ENCODE data around the gene PLPPR3.

PLPPR3 gene, protein sequence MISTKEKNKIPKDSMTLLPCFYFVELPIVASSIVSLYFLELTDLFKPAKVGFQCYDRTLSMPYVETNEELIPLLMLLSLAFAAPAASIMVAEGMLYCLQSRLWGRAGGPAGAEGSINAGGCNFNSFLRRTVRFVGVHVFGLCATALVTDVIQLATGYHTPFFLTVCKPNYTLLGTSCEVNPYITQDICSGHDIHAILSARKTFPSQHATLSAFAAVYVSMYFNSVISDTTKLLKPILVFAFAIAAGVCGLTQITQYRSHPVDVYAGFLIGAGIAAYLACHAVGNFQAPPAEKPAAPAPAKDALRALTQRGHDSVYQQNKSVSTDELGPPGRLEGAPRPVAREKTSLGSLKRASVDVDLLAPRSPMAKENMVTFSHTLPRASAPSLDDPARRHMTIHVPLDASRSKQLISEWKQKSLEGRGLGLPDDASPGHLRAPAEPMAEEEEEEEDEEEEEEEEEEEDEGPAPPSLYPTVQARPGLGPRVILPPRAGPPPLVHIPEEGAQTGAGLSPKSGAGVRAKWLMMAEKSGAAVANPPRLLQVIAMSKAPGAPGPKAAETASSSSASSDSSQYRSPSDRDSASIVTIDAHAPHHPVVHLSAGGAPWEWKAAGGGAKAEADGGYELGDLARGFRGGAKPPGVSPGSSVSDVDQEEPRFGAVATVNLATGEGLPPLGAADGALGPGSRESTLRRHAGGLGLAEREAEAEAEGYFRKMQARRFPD

DNA sequence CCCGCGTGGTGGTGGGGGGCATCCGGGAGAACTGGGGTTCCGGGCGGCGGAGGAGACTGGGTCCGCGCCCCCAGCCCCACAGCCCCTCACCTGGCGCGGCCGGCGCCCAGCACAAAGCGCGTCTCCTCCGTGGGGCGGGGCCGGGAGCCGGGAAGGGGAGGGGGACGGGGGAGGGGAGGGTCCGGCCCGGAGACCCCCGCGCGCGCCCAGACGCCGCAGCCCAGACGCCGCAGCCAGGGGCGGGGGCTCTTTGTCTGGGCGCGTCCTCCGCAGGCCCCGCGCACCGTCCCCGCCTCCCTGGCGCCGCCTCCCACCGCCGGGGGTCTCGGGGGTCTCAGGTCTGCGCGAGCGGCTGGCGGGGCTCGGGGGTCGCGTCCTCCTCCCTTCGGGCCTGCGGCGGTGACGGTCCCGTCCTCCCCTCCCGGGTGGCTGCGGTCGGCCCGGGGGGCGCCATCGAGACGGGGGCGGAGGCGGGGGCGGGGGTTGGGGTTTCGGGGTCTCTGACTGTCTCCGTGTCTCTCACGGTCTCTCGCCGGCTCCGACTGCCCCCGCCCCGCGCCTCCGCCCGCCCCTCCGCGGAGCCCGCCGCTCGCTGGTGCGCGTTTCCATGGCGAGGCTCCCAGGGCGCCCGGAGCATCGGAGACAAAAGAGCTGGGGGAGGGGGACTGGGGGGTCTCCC is at the start of gene PLPPR3:
TSS of gene PLPPR3 (minus strand) at position 131 of the 679 bp plus-strand sequence. CDS start 396 bp downstream, outside the sequence.
- no peak for DNase-seq

DNA sequence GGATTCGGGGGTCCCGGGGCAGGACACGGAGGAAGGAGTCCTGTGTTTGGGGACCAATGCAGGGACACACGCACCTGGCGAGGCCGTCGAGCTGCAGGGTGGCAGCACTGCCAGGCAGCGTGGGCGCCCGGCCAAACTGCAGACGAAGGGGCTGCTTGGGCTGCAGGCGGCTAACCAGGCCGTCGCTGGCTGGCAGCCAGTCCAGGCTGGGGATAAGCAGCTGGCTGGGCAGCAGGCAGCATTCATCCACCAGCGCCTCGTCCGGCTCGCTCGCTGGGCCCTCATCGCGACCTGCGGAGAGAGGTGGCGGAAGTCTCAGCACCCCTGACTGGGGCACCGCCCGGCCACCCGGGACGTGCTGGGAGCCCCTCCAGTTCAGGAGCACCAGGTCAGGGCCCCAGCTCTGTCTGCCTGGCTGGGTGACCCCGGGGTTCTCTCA is 49.2 kb upstream of the PLPPR3 start:
- DNase-seq = no peak

DNA sequence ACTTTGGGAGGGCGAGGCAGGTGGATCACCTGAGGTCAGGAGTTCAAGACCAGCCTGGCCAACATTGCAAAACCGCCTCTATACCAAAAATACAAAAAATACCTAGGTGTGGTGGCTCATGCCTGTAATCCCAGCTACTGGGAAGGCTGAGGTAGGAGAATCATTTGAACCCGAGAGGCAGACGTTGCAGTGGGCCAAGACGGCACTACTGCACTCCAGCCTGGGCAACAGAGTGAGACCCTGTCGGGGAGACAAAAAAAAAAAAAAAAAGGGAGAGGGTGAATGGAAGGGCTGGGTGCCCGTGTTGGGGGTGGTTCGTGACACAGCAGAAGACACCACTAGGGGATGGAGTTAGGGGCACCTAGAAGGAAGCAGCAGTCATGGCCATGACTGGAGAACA is 48.6 kb upstream of the PLPPR3 start:
- no peak for DNase-seq

DNA sequence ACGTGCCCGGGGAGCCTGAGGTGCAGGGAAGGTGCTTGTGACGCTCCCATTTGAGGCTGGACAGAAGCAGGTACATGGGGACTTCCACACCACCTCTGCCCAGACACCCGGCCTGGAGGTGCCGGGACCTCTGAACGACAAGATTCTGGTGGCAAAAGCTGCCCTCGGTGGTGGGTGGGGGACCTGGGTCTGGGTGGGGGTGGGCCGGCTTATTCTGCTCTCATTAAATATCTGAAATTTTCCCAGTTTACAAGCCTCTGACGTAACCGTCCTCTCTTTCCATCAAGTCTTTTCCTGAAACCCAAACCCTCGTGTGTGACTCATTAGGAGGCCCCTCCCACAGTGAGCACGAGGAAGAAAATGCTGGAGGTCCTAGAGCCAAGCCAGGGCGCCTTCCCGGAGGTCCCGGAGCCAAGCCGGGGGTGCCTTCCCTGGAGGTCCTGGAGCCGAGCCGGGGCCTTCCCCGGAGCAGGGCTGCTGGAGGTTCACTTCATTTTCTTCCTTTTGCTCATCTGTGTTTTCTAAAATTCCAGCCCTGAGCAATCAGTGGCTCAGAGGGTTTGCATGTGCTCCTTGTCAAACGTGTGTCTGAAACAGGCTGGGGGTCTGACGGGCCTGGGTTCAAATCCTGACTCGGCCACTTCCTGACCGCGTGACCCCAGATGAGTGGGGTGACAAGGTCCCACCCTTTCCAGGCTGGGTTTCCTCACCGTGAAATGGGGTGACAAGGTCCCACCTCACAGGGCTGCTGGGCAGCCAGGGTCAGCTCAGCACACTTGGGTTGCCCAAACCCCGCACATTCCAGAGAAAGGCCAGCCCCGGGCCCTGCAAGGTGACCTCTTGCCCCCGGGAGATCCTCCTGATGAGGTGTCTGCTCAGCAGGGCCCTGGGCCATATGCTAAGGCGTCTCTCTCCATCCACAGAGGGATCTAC is 47.8 kb upstream of the PLPPR3 start:
- no peak for DNase-seq

DNA sequence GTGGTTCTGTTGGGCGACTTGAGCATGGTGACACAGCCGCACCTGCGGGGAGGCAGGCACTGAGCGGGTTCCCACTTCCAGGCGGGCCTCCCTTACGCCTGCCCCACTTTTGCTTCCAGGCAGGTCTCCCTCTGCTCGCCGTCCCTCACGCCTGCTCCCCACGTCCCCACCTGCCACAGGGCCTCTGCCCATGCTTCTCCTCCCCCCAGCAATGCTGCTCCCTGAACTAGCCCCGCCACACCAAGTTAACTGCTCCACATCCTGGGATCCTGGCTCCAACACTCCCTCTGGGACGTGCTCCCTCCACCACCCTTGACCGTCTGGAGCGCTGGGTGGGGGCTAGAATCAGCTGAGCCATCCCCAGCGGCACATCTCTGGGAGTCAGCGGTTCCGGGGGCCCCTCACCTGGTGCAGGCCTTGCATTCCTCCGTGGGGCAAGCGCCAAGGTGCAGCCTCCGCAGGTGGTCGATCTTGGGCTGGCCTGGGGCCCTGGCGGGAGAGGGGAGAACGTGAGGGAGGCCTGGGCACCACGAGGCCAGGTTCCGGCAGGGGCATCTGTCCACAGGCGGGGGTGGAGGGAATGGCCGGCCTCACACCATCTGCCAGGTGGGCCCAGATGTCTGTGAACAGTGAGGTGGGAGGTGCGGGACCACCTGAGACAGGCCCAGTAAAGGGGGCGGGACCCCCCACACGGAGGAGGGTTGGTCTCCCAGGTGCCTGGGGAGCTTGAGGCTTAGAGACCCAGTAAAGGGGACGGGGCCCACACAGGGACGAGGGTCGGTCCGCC is 46.9 kb upstream of the PLPPR3 start:
- no peak for DNase-seq

DNA sequence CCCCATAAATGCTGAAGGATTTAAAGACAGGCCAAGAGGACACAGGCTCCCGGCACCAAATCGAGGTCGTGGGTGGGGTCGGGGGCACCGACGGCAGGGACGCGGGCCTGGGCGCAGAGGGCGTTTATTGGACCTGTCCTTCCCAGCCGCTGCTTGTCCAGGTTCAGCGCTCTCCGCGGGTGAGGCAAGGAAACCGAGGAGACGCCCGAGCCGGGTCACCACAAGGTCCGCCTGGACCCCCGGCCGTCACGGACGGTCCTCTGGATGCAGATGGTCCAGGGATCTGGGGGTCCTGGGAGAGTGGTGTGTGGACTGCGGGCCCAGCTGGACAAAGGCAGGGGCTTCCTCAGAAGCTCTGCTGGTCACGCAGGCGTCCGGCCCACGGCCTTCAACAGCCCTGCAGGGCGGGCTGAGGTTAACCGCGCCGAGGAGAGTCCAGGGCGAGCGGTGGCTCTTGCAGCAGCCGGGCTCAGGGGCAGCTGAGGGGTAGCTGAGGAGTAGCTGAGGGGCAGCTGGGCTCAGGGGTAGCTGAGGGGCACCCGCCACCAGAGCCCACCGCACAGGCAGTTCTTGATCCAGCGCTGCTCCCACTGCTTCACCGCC is 46.2 kb upstream of the PLPPR3 start:
- DNase-seq = no peak

DNA sequence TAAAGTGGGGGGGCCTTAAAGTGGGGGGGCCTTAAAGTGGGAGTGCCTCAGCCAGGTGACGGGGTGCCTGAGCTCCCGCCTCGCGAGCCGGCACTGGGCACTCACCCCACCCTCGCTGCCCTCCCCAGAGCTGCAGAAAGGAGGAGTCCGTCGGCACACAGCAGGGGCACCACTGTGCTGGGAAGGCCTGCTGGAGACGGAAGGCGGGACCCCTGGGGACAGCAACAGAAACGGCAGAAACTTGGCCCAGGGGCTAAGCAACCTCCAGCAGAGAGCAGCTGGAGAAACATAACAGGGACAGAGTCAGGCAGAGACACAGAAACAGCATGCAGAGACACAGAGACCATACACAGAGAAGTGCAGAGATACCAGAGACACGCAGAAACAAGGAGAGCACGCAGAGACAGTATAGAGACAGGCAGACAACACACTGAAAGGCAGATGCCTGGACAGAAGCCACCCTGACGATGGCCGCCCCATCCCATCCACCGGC is 45.6 kb upstream of the PLPPR3 start:
- DNase-seq = no peak

DNA sequence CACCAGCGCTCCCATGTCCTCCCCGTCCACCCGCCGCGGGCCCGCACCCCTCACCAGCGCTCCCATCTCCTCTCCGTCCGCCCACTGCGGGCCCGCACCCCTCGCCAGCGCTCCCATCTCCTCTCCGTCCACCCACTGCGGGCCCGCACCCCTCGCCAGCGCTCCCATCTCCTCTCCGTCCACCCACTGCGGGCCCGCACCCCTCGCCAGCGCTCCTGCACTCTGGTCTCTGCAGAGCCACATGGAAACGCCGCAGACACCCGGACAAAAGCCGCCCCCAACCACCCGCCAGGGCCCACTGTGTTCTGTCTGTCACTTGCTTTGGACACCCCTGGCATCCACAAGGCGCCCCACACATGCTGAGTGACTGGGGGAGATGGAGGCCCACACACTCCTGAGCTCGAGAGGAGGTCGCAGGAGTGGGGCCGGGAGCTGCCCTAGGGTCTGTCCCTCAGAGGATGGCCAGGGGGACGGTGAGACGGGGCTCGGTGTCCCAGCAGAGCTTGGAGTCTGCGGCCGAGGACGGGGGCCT is 45.1 kb upstream of the PLPPR3 start:
- DNase-seq = no peak

DNA sequence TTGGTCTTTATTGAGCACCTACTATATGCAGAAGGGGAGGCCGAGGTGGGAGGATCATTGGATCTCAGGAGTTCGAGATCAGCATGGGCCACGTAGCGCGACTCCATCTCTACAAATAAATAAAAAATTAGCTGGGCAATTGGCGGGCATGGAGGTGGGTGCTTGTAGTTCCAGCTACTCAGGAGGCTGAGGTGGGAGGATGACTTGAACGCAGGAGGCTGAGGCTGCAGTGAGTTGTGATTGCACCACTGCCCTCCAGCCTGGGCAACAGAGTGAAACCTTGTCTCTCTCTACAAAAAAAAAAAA is 41.5 kb upstream of the PLPPR3 start:
- DNase-seq = no peak

DNA sequence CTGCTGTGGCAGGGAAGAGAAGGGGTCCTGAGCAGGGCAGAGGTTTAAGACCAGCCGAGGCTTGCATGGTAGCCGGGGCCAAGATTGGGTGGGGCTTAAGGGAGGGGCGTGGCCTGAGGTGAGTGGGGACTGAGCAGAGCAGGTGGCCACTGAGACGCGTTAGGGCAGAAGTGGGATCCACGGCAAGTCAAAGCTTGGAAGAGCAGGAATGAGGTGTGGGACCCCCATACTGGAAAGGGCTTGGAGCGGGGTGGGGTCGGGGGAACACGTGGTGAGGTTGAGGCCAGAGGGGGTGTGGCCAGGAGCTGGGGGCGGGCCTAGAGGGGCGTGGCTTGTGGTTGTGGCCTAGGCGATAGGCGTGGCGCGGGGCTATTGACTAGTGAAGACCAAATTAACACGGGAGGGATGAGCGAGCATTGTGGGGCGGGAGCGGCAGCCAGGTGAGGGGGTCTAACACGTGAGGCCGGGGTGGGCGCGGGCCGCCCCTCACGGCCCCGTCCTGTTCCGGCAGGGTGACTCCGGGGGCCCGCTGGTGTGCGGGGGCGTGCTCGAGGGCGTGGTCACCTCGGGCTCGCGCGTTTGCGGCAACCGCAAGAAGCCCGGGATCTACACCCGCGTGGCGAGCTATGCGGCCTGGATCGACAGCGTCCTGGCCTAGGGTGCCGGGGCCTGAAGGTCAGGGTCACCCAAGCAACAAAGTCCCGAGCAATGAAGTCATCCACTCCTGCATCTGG is 41.0 kb upstream of the PLPPR3 start:
- DNase-seq = peak; percentile 24 to 45

DNA sequence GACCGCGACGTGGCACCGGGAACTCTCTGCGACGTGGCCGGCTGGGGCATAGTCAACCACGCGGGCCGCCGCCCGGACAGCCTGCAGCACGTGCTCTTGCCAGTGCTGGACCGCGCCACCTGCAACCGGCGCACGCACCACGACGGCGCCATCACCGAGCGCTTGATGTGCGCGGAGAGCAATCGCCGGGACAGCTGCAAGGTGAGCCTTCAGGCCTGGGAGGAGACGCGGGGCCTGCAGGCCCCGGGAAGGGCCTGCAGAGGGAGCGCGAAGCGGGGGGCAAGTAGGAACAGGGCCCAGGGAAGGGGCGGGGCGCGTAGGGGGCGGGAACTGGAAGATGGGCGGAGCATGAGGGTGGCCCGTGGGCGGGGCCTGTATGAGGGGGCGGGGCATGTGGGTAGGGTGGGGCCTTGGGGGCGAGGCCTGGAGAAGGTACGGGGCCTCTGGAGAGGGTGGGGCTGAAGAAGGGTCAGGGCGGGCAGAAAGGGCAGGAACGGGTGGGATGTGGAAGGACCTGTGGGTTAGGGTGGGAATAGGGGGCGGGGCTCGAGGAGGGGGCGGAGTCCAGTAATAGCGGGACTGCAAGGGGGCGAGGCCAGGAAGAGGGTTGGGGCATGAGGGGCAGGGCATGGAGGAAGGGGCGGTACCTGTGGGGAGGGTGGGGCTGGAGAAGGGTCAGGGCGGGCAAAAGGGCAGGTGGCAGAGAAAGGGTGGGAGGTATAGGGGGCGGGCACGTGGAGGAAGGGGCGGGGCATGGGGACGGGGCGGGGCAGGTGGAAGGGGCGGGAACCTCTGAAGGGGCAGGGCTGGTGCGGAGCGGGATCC is 40.2 kb upstream of the PLPPR3 start:
- DNase-seq = peak; percentile 38 to 72

DNA sequence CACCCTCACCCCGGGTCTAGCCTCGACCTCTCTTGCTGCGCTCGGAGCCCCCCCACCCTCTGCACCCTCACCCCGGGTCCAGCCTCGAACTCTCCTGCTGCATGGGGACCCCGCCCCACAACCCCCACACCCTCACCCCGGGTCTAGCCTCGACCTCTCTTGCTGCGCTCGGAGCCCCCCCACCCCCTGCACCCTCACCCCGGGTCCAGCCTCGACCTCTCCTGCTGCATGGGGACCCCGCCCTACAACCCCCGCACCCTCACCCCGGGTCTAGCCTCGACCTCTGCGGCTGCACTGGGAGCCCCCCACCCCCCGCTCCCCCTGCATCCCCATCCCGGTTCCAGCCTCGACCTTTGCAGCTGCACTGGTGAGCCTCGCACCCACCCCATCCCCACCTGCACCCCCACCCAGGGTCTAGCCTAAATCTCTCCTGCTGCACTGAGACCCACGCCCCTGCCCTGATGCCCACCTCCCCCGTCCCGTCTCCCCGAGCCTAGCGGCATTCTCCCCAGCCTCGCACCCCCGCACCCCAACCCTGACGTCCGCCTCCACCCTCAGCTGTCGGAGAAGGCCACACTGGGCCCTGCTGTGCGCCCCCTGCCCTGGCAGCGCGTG is 39.5 kb upstream of the PLPPR3 start:
- DNase-seq = no peak

DNA sequence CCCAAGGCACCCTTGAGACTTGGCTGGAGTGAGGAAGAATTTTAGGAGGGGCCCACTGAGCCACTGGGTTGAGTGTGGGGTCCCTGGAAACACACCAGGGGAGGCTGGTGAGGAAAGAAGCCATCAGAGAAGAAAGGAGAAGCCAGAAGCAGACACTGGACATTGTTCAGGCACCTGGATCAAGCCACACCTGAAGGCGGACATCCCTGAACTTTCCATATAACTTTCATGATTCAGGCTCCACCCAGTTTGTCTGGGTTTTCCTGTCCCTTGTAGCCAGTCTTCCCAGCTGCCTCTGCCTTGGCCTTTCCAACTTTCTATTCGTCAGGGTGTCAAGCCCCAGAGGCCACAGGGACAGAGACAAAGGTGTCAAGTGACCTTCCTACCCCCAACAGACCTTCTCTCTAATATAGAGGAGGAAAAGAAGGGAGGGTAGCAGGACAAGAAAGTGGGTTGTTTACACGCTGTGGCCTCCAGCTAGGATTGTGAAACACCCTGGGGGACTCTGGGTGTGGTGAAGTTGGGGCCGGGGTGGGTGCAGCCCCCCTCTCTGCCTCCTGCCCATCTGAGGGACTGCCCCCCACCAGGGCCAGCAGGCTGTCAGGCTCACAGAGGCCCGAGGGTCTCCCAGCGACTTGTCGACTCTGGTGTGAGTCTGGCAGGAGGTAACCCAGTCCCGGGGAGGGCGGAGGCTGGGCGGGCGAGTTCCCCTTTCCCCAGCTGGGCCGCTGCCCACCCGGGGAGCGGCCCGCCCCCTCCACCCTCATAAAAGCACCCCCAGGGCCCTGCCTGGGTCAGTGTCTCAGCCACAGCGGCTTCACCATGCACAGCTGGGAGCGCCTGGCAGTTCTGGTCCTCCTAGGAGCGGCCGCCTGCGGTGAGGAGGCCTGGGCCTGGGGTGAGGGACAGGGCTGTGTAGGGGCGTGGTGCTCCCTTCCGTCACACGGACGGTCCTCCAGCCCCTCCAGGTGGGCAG is 37.4 kb upstream of the PLPPR3 start, which contains the start of gene CFD:
TSS of gene CFD (plus strand) at position 797 of the 976 bp plus-strand sequence. CDS start at position 823, 26 bp downstream.
- DNase-seq = no peak

DNA sequence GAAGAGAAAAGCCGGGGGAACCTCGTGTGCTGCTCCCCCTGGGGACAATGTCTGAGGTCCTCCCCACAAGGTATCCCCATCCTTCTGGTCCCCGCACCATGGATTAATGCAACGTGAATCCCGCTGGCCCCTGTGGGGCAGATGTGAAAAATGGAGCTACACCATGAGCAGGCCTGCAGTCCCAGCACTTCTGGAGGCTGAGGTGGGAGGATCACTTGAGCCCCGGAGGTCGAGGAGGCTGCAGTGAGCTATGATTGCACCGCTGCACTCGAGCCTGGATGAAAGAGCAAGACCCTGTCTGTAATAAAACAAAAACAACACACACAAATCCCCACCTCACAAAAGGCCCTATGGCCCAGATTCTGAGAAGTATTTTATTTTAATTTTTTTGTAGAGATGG is 36.5 kb upstream of the PLPPR3 start:
- no peak for DNase-seq

DNA sequence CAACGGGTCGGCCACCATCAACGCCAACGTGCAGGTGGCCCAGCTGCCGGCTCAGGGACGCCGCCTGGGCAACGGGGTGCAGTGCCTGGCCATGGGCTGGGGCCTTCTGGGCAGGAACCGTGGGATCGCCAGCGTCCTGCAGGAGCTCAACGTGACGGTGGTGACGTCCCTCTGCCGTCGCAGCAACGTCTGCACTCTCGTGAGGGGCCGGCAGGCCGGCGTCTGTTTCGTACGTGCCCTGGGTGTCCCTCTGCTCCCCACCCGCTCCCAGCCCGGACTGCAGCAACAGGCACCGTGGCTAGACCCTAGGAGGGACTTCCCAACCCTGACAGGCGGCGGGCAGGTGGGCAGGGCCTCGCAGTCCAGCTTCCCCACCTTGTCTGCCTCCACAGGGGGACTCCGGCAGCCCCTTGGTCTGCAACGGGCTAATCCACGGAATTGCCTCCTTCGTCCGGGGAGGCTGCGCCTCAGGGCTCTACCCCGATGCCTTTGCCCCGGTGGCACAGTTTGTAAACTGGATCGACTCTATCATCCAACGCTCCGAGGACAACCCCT is 33.9 kb upstream of the PLPPR3 start:
- DNase-seq = no peak

DNA sequence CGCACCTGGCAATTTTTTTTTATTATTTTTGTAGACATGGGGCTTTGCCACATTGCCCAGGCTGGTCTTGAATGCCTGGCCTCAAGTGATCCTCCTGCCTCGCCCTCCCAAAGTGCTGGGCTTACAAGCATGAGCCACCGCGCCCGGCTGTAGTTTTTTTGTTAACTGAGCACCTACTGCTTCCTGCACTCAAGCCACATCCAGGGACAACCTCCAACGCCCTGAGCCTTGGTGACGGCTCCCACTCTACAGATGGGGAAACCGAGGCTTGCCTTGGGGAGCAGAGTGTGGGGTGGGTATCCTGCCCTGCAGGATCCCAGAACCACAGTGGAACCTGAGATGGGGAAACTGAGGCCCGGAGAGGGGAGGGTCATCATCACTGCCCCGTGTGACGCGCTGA is 33.4 kb upstream of the PLPPR3 start:
- DNase-seq = no peak

DNA sequence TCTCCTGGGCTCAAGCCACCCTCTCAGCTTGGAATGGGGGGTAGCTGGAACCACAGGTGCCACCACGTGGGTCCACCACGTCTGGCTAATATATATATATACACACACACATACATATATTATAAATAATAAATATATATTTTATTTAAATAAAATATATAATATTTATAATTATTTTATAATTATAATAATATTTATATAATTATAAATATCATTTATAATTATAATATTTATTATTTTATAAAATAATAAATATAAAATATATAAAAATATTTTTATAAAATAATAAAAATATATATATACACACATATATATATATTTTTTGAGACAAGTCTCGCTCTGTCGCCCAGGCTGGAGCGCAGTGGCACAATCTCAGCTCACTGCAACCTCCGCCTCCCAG is 32.8 kb upstream of the PLPPR3 start:
- DNase-seq = no peak

Measured in NCI-H187 (cell line).